Astrocyte of the cerebellum (primary cell): Measurements from ENCODE around the gene MBTD1.
A peak's percentile ranks its signal among the peaks of the same experiment; 100 is the strongest.

ENCODE experiments used
- DNase-seq: peaks from one replicate; pipeline ENCODE4 v3.0.0-alpha.2; 2011; ENCODE audit warnings: low read depth
- H3K4me3 ChIP-seq: 2 replicates; pipeline ENCODE4 v1.5.1; 2011; ENCODE audit warnings: mild to moderate bottlenecking, low read depth, low read length, moderate library complexity
- in situ Hi-C: cut with HindIII; loops from 2 replicates; pipeline ENCODE4 v1.10.0; 2017; ENCODE audit warnings: low sequenced_read_pairs
- TF ChIP-seq, protein P1 (sequence below): IDR thresholded peaks from 2 replicates; pipeline ENCODE4 v1.5.1; 2012; ENCODE audit warnings: low read length, low read depth, moderate library complexity, mild to moderate bottlenecking; ENCODE audit errors: missing control alignments

The MBTD1 gene

DNA sequence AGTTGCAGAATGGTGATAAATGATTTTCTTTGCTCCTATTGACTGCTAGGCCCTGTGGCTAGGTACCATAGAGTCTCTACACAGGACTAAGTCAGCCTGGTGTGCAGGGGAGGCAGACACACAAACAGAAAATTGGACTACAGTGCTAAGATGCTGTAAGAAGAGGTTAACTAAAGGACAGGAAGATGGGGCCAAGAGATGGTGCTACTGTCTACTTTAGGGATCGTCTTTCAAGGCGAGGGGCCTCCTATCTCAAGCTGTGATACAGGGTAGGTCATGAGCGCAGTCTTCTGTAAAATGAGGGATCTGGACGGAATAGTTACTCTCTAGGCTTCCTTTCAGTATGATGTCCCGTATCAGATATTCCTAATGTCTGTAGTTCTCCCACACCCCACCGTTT lies 105.7 kb downstream of the MBTD1 start:
- DNase-seq = no peak
- in situ Hi-C loops = no loop called here

GRCh38 chr17:51153210-51154072 lies 106.4 kb downstream of the MBTD1 start, which contains the start of gene NME1:
NME1 (plus strand) TSS chr17:51153559; CDS start chr17:51155655, 2,096 bp downstream.
- peak; percentile 99 for DNase-seq
- in situ Hi-C loops = no loop called here
- H3K4me3 ChIP-seq = peak within 1 kb of the TSS; percentile 88
- TF ChIP-seq, protein P1, sequence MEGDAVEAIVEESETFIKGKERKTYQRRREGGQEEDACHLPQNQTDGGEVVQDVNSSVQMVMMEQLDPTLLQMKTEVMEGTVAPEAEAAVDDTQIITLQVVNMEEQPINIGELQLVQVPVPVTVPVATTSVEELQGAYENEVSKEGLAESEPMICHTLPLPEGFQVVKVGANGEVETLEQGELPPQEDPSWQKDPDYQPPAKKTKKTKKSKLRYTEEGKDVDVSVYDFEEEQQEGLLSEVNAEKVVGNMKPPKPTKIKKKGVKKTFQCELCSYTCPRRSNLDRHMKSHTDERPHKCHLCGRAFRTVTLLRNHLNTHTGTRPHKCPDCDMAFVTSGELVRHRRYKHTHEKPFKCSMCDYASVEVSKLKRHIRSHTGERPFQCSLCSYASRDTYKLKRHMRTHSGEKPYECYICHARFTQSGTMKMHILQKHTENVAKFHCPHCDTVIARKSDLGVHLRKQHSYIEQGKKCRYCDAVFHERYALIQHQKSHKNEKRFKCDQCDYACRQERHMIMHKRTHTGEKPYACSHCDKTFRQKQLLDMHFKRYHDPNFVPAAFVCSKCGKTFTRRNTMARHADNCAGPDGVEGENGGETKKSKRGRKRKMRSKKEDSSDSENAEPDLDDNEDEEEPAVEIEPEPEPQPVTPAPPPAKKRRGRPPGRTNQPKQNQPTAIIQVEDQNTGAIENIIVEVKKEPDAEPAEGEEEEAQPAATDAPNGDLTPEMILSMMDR = peak; percentile 92

More for the DNA sequence above, 105.7 kb downstream of the MBTD1 start:
- H3K4me3 ChIP-seq = peak overlapping the region; percentile 88
- TF ChIP-seq, protein P1 = no peak

DNA sequence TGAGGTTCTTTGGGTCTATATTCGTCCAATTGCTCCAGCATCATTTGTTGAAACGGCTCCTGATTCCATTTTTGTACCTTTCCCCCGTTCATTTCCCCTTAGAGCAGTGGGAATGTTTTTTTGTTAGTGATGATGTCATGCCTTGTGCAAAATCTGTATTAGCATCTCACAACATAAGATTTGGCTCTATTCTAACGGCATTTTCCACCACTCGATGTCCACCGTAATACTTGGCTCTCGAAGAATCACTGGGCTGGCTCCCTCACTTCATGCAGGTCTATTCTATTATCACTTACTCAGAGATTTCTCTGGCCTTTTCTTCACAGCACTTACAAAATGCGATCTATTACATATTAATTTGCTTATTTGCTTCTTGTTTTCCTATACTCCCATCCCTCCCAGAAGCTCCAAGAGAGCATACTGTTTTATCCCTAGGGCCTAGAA lies 107.1 kb downstream of the MBTD1 start:
- peak overlapping the region; percentile 24 for H3K4me3 ChIP-seq
- in situ Hi-C loops = no loop called here
- TF ChIP-seq, protein P1 = no peak
- no peak for DNase-seq

DNA sequence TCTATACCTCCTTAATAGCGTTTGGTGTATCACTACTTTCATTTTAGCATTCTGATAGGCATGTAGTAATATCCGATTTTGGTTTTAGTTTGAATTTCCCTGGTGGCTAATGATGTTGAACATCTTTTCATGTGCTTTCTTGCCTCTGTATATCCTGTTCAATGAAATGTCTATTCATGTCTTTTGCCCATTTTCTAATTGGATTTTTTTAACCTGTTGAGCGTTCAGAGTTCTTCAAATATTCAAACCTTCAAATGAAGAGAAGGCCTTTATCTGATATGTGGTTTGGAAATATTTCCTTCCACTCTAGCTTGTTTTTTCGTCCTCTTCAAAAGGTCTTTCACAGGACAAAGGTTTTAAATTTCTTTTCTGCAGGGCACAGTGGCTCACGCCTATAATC lies 108.9 kb downstream of the MBTD1 start:
- no peak for DNase-seq
- TF ChIP-seq, protein P1 = no peak
- H3K4me3 ChIP-seq = no peak overlapping the region
- in situ Hi-C loops = no loop called here

- no peak for DNase-seq
- TF ChIP-seq, protein P1 = no peak
- in situ Hi-C loops = no loop called here
- no peak overlapping the region for H3K4me3 ChIP-seq
Measured at GRCh38 chr17:51149163-51149562, 110.7 kb downstream of the MBTD1 start.

DNA sequence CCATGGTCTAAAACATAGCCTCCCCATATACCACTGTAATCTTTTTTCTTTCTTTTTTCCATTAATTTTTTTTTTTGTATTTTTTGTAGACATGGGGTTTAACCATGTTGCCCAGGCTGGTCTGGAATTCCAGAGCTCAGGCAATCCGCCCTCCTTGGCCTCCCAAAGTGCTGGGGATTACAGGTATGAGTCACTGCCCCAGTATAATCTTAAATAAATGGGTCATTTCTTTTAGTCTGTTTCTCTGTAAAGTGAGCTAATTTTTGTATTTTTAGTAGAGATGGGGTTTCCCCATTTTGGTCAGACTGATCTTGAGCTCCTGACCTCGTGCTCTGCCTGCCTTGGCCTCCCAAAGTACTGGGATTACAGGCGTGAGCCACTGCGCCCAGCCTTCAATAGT lies 112.2 kb downstream of the MBTD1 start:
- TF ChIP-seq, protein P1 = no peak
- in situ Hi-C loops = no loop called here
- no peak for DNase-seq

More for the DNA sequence above, 112.2 kb downstream of the MBTD1 start:
- no peak overlapping the region for H3K4me3 ChIP-seq
